Activated naive CD8-positive, alpha-beta T cell treated with anti-CD3 and anti-CD28 coated beads, Interleukin-2, amount 10 ng/mL, durations not matched to agents 7 days and 5 days (primary cell): ENCODE results near the gene AGFG2. TPM values are rescaled to one million over a fixed set of nuclear protein-coding genes. Genes with fewer than 3 reads are reported as not detected.

Source experiments
- ATAC-seq: fragments of 150-1000 bp; cut with Tn5 transposase; one replicate; pipeline ENCODE4 v1.10.0; 2021; ENCODE audit warnings: low read depth, moderate library complexity
- POLR2A ChIA-PET: fragments of 350-600 bp; sonication (Branson Sonifier 250); formaldehyde crosslinking; loops from one replicate; lab custom pipeline; 2021; ENCODE audit warnings: antibody characterized with exemption; lab: Charles Lee
- DNase-seq: peaks from one replicate; pipeline ENCODE4 v3.0.0; 2021
- H3K27ac Mint-ChIP-seq: one replicate; pipeline ENCODE4 v1.8.0; 2022; ENCODE audit warnings: mild to moderate bottlenecking, mixed read lengths
- H3K27me3 Mint-ChIP-seq: one replicate; pipeline ENCODE4 v1.8.0; 2022; ENCODE audit warnings: mild to moderate bottlenecking, moderate library complexity, mixed read lengths
- H3K36me3 Mint-ChIP-seq: one replicate; pipeline ENCODE4 v1.8.0; 2021; ENCODE audit warnings: mild to moderate bottlenecking, mixed read lengths
- H3K4me1 Mint-ChIP-seq: one replicate; pipeline ENCODE4 v1.8.0; 2021; ENCODE audit warnings: mixed read lengths
- H3K4me3 Mint-ChIP-seq: one replicate; pipeline ENCODE4 v1.8.0; 2022; ENCODE audit warnings: mild to moderate bottlenecking, moderate library complexity, mixed read lengths
- H3K9me3 Mint-ChIP-seq: one replicate; pipeline ENCODE4 v1.8.0; 2021; ENCODE audit warnings: mixed read lengths
- total RNA-seq, 2 experiments: library from RNA; stranded (reverse); gene quantifications; one replicate each; pipeline ENCODE4 v1.2.3, GENCODE V29; 2021

The AGFG2 gene
- total RNA-seq, 2 experiments from 2014 or later: 51.6 to 54.7 TPM

DNA sequence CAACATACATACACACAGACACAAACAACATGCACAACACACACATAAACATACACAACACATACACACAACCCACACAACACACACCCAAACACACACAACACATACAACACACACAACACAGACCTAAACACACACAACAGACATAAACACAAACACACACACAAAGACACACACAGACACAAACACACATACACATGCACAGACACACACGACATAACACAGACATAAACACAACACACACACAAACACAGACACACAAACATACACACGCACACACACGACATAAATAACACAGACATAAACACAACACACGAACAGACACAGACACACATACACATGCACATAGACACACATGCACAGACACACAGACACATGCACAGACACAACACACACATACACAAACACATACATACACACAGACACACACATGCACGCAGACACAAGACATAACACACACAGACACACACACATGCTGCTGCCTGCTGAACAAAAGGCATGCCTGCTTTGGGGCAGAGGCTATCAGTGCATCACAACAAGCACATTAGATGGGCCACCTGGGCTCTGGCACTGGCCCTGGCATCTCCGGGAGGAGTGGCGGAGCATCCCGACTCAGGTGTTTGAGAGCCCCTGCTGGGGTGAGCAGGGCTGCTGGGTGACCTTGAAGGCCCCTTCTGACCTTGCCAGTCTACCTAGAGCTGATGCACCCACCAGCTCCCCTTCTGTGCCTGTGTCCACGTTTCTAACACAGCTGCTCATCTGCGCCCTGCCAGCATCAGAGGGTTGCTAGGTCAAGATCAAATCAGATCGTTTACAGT is 41.7 kb downstream of the AGFG2 start:
- Mint-ChIP-seq H3K4me1 (peaks cover 19% of the 10 kb centered on the region), H3K36me3 (peaks cover 10% of the 10 kb centered on the region), H3K27ac (no peak overlapping the region), H3K4me3 (no peak overlapping the region), H3K27me3 (no peaks in the 10 kb centered on the region), H3K9me3 (no peaks in the 10 kb centered on the region)
- POLR2A ChIA-PET: interaction anchor here (1.6 kb wide), 1 partner anchor 151 kb away, joined by 3 read pairs; the partner anchor contains the start of gene MEPCE
- DNase-seq (no peak), ATAC-seq (no peak)

- Mint-ChIP-seq H3K27ac (peak overlapping the region; percentile 96), H3K9me3 (no peaks in the 10 kb centered on the region), H3K4me3 (peak overlapping the region; percentile 94), H3K36me3 (peaks cover 7% of the 10 kb centered on the region), H3K4me1 (peaks cover 19% of the 10 kb centered on the region), H3K27me3 (no peaks in the 10 kb centered on the region)
- DNase-seq (no peak), ATAC-seq (no peak)
- POLR2A ChIA-PET: interaction anchor here (0.9 to 6.2 kb wide), 5 partner anchors 9 to 152 kb away, joined by 3 to 56 read pairs (median 4); partner anchors contain the start of genes MEPCE and PCOLCE
These were observed 43.1 kb downstream of the AGFG2 start for GRCh38 chr7:100582041-100582579.

GRCh38 chr7:100582650-100583049 is 43.6 kb downstream of the AGFG2 start:
- H3K27me3 Mint-ChIP-seq: no peaks in the 10 kb centered on the region
- no peak for ATAC-seq
- peak overlapping the region; percentile 94 for H3K4me3 Mint-ChIP-seq
- POLR2A ChIA-PET: interaction anchor here (0.5 to 7.1 kb wide), 10 partner anchors 11 to 284 kb away, joined by 3 to 89 read pairs (median 10); partner anchors contain the start of genes MEPCE, MOSPD3, PCOLCE and PPP1R35
- peaks cover 20% of the 10 kb centered on the region for H3K4me1 Mint-ChIP-seq
- H3K36me3 Mint-ChIP-seq: peaks cover 7% of the 10 kb centered on the region
- no peak for DNase-seq
- H3K9me3 Mint-ChIP-seq: no peaks in the 10 kb centered on the region
- peak overlapping the region; percentile 96 for H3K27ac Mint-ChIP-seq

- no peaks in the 10 kb centered on the region for H3K9me3 Mint-ChIP-seq
- no peaks in the 10 kb centered on the region for H3K27me3 Mint-ChIP-seq
- ATAC-seq (peak; percentile 23), DNase-seq (peak; percentile 79)
- peak overlapping the region; percentile 96 for H3K27ac Mint-ChIP-seq
- peaks cover 24% of the 10 kb centered on the region for H3K4me1 Mint-ChIP-seq
- H3K36me3 Mint-ChIP-seq: peaks cover 7% of the 10 kb centered on the region
- H3K4me3 Mint-ChIP-seq: peak overlapping the region; percentile 94
- POLR2A ChIA-PET: interaction anchor here (0.5 to 7.1 kb wide), 21 partner anchors 11 to 284 kb away, joined by 3 to 89 read pairs (median 5); partner anchors contain the start of genes AGFG2, GIGYF1, GNB2 and MOSPD3
These were observed 44.4 kb downstream of the AGFG2 start for GRCh38 chr7:100583132-100584053.

- peak overlapping the region; percentile 94 for H3K4me3 Mint-ChIP-seq
- H3K4me1 Mint-ChIP-seq: peaks cover 27% of the 10 kb centered on the region
- H3K36me3 Mint-ChIP-seq: peaks cover 4% of the 10 kb centered on the region
- POLR2A ChIA-PET: interaction anchor here (0.6 to 7.1 kb wide), 21 partner anchors 12 to 148 kb away, joined by 3 to 89 read pairs (median 5); partner anchors contain the start of genes AGFG2, GIGYF1, GNB2 and MOSPD3
- ATAC-seq: no peak
- H3K27ac Mint-ChIP-seq: peak overlapping the region; percentile 96
- no peak for DNase-seq
- H3K9me3 Mint-ChIP-seq: no peaks in the 10 kb centered on the region
- H3K27me3 Mint-ChIP-seq: peaks cover under 1% of the 10 kb centered on the region
These were observed 45.2 kb downstream of the AGFG2 start for GRCh38 chr7:100584054-100584682.

GRCh38 chr7:100584683-100585510 is 45.9 kb downstream of the AGFG2 start:
- peaks cover 6% of the 10 kb centered on the region for H3K27me3 Mint-ChIP-seq
- DNase-seq: peak; percentile 51
- peak overlapping the region; percentile 96 for H3K27ac Mint-ChIP-seq
- peaks cover 27% of the 10 kb centered on the region for H3K4me1 Mint-ChIP-seq
- H3K9me3 Mint-ChIP-seq: no peaks in the 10 kb centered on the region
- H3K36me3 Mint-ChIP-seq: peaks cover 4% of the 10 kb centered on the region
- no peak for ATAC-seq
- H3K4me3 Mint-ChIP-seq: peak overlapping the region; percentile 94
- POLR2A ChIA-PET: interaction anchor here (0.9 to 7.1 kb wide), 21 partner anchors 8 to 1176 kb away, joined by 3 to 89 read pairs (median 11); partner anchors contain the start of genes AGFG2, BUD31, GIGYF1 and GNB2

DNA sequence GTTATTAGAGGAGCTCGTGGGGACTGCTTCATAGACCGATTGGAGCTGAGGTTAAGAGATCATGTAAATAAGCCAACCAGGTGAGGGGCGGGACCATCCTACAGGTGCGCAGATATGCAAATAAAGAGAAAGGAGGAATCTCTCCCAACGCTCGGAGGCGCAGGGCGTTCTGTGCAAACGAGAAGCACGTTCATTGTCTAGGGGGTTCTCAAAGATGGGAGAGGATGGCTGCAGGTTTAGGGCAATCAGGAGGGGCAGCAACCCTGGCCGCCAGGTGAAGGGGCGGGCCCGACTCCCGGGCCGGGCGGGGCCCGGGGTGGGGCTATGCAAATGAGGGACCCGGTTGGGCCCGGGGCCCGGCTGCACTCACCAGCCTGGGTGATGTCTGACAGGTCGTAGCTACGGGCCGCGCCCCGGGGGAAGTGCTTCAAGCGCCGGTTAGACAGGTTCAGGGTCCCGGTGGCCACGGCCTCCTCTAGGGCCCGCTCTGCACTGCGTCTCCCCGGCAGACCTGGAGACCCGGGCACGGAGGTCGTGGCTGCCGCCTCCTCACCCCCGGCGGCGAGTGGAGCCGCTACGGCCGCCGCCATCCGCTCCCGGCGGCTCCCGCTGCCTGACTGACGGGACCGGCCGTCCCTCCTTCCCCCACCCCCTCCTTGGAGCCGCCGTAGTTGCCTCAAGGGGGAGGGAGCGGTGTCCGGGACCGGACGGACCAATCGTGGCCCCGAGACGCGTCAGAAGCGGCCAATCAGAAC is 46.7 kb downstream of the AGFG2 start, which contains the start of gene LRCH4:
LRCH4 (minus strand) TSS at position 619 of the 755 bp plus-strand sequence; CDS start at position 590, 29 bp downstream.
- H3K27me3 Mint-ChIP-seq: peaks cover 11% of the 10 kb centered on the region
- H3K9me3 Mint-ChIP-seq: no peaks in the 10 kb centered on the region
- POLR2A ChIA-PET: interaction anchor here (0.6 to 7.1 kb wide), 42 partner anchors 9 to 1177 kb away, joined by 3 to 89 read pairs (median 5); partner anchors contain the start of genes AGFG2, BUD31, GIGYF1 and GNB2
- ATAC-seq (peak; percentile 11), DNase-seq (peak; percentile 81)
- H3K36me3 Mint-ChIP-seq: peaks cover 4% of the 10 kb centered on the region
- peaks cover 27% of the 10 kb centered on the region for H3K4me1 Mint-ChIP-seq
- peak within 1 kb of the TSS; percentile 94 for H3K4me3 Mint-ChIP-seq
- H3K27ac Mint-ChIP-seq: peak within 1 kb of the TSS; percentile 96

GRCh38 chr7:100586266-100587025 is 47.4 kb downstream of the AGFG2 start, which contains the start of gene FBXO24:
Gene FBXO24 (plus strand): TSS chr7:100586328. CDS start chr7:100586626, 298 bp downstream.
- Mint-ChIP-seq H3K36me3 (peaks cover 4% of the 10 kb centered on the region), H3K27me3 (peaks cover 11% of the 10 kb centered on the region), H3K4me3 (peak within 1 kb of the TSS; percentile 94), H3K9me3 (no peaks in the 10 kb centered on the region), H3K27ac (peak within 1 kb of the TSS; percentile 96), H3K4me1 (peaks cover 27% of the 10 kb centered on the region)
- POLR2A ChIA-PET: interaction anchor here (0.6 to 7.1 kb wide), 39 partner anchors 9 to 1178 kb away, joined by 3 to 89 read pairs (median 5); partner anchors contain the start of genes AGFG2, BUD31, GIGYF1 and MEPCE
- DNase-seq: peak; percentile 98
- peak; percentile 83 for ATAC-seq

DNA sequence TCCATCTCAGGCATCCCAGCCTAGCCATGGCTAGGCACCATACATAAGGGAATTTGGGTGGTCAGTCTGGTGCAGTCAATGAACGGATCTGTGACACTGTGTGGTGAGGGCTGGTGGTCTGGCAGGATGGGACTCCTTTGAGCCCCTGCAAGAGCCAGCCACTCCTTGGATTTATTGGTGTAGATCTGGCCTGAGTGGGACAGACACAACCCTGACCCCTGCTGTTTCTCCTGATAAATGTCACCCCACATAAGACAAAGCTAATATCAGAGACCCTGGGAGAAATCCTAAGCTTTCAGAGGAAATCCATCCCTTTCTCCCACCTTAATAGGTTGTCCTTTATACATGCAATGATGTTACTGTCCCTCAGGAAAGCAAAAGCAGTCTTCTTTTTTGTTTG is 49.4 kb downstream of the AGFG2 start:
- peak overlapping the region; percentile 61 for H3K4me3 Mint-ChIP-seq

DNA sequence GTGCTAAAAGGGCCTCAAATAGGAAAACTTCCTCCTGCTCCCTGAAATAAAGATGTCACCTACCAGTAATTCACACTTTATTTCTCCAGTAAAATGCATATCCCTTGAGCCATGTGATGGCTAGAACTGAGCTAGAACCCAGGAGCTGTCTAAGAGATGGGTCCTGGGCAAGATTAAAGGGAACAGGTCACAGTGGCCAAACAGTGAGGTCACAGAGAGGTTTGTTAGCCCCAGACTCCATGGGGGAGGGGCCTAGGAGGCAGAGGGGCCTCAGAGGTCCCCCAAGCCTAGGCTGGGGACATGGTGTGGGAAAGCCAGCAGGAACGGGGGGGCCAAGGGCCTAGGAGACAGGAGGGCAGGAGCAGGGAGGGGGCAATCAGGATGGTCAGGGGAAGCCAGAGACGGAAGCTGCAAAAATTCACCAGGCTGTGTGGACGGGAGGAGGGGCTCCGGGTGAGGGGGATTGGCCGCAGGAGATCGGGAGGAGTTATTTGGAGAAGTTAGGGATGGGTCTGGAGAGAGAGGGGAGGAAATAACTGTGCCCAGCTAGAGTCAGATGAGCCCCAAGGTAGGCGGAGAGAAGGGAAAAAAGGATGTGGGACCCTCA is 50.4 kb downstream of the AGFG2 start:
- Mint-ChIP-seq H3K36me3 (no peaks in the 10 kb centered on the region), H3K4me1 (peaks cover 14% of the 10 kb centered on the region), H3K27ac (no peak overlapping the region), H3K4me3 (no peak overlapping the region), H3K27me3 (peaks cover 11% of the 10 kb centered on the region), H3K9me3 (no peaks in the 10 kb centered on the region)
- POLR2A ChIA-PET: interaction anchor here (7.1 kb wide), 1 partner anchor 24 kb away, joined by 73 read pairs; the partner anchor contains the start of gene MOSPD3
- no peak for DNase-seq
- ATAC-seq: no peak

More for the DNA sequence above, 49.4 kb downstream of the AGFG2 start:
- DNase-seq (no peak), ATAC-seq (no peak)
- POLR2A ChIA-PET: interaction anchor here (0.7 to 7.1 kb wide), 2 partner anchors 25 to 36 kb away, joined by 3 to 73 read pairs; partner anchors contain the start of gene MOSPD3
- Mint-ChIP-seq H3K9me3 (no peaks in the 10 kb centered on the region), H3K27me3 (peaks cover 11% of the 10 kb centered on the region), H3K4me1 (peaks cover 20% of the 10 kb centered on the region), H3K27ac (no peak overlapping the region), H3K36me3 (peaks cover 4% of the 10 kb centered on the region)
